IPS-NIHi11 (cell line): ENCODE data around the gene SH3GL1.

ENCODE experiments used
- DNase-seq: peaks from one replicate; pipeline ENCODE4 v3.0.0; 2012; ENCODE audit warnings: mixed read lengths, low spot score

SH3GL1 gene

DNA sequence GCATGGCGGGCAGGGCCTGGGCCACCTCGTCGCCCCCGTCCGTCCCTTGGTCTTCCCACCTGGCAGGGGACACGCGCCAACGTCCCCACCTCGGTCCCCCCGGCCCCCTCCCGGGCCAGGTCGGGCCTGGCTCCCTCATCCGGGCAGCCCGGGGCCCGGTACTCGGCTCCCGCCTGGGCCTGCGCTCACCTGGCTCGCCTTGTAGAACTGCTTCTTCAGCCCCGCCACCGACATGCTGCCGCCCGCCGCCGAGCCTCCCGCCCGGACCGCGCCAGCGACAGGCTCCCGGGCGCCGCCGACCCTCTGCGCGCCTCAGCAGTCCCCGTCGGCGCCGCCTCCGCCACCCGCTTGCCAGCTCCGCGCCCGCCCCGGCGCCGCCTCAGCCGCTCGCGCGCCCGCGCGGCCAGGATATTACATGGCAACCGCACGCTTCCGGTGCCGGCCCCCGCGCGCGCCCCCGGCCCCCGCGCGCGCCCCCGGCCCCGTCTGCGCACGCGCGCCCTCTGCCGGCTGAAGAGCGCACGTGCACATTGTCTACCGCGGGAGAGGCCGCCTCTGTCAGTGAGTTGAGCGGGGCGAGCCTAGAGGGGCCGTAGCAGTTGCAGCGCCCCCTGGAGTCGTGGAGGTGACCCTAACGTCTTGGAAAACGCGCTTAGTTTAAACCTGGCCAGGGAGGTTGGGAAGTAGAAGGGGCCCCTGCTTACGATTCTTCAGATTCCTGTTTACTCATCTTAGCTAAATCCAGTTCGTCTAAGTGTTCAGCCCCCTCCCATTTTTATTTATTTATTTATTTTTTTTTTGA is at the start of gene SH3GL1:
Gene SH3GL1, minus strand, starts transcription at position 413 of the 802 bp plus-strand sequence. Its CDS starts 179 bp downstream, at position 234.
- DNase-seq: peak; percentile 86

DNA sequence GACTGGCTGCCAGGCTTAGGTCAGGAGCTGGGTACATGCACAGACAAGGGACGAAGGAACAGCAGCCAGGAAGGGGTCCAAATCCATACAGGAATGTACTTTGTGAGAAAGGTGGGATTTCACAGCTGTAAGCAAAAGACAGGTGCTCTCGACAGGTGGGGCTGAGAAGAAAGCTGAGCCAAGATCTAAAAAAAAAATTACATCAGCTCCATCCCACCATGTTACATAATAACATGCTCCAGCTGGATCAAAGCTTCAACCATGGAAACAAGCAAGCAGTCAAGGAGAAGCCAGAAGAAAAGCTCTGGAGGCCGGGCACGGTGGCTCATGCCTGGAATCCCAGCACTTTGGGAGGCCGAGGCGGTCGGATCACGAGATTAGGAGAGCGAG is 49.3 kb upstream of the SH3GL1 start:
- DNase-seq: no peak

DNA sequence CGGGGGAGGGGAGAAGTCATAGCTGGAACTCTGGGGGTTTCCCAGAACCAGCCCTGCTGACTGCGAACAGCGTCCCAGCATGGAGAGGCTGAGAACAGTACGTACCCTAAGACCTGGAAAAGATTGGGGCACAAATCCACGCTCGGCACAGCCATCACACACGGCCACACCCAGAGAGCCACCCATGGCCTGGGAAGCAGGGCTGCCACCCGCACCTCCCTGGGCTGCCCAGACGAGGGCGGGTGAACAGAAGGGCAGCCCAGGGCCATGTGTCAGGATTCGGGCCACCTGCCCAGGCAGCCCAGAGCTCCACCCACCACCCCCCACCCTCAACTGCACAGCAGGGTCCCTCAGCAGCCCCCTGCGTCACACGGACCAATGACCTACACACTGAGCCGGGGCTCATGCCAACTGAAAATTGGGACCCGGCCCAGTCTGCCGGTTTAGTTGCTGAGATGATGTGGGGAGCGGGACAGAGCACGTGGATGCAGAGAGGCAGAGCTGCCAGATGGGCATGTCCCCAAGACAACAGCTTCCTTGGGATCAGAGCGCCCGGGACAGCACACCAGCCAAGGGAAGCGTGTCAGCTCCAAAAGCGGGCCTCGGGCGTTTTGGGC is 48.8 kb upstream of the SH3GL1 start:
- peak; percentile 32 for DNase-seq

DNA sequence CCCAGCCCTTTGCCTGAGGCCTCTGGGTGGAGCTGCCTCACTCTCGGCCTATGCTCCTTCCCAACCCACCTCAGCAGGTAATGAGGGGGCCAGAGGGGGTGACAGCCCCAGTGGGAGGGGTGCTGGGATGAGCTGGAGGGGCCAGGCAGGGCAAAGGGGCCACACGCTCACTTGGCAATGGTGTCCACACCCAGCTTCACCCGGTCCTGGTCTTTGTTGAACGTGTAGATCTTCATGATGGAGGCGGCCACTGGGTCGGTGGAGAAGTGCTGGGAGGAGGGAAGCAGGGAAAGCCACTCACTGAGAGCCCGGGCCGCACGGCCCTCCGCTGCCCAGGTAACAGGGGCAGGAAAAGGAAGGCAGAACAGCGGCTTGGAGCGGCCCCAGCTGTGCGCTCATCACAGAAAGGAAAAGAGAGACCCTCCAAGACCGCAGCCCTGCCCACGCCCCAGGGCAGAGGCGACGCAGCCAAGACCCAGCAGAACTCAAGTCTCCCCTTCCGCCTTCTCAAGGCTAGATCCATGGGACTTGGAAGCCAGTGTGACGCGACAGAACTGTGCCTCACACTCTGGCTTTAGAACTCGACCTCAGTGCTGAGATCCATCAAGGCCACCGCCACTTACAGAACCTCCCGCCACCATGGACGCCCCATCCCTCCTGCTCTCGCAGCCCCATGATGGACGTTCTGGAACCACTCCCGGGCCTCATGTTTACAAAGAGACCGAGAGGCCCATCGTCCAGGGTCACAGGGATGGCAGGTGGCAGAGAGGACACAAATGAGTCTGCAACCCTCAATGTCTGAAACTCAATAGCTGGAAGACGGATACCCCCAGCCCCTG is 48.0 kb upstream of the SH3GL1 start:
- peak; percentile 5 for DNase-seq

GRCh38 chr19:4447327-4448146 is 47.2 kb upstream of the SH3GL1 start:
- DNase-seq: peak; percentile 19

DNA sequence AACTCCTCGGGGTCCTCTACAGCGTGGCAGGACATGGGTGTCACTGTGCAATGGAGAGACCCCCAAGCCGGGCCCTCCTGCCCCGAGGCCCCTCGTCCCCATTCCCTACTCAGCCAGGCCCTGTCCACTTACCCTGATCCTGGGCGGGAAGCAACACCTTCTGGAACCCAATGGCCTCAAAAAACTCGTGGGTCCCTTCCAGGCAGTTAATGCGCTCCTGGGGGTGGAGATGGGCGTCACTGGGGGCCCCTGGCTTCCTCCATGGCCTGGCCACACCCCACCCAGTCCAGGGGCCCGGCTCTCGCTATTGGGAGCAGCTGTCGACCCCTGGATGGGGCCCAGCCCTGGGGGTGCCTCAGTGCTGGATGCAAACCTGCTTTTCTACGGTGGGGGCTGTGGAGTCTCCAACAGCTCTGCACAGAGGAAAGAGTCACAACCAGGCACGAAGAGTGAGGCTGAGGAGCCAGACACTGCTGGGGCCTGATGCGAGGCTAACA is 46.4 kb upstream of the SH3GL1 start:
- peak; percentile 9 for DNase-seq

DNA sequence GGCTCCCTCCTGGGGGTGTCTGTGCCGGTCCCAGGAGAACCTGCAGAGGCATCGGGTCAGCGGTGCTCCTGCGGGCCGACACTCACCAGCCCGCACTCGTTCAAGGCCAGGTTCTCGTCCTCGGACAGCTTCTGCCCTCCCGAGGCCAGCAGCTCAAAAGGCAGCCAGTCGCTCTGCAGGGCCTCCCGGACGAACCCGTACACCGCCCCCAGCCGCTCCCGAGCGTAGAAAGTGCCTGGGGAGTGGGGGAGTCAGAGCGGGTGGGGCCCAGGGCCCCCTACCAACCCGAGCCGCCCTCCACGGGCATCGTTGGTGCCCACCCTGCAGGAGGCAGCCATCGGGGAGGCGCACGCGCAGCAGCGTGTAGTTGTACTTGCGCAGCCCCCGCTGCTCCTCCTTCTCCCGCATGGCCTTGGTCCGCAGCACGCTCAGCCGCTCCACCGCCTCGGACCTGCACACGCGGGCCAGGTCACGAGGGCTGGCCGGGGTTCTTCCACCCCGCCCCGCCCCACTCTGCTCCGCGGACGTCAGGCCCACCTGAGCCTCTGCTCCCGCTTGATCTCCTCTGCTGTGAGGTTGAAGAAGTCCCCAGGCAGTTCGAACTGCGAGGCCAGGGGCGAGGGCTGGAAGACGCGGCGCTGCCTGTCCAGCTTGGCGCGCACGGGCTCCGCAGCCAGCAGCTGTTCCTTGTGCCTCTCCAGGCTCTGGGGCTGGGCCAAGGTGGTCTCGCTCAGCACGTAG is 45.8 kb upstream of the SH3GL1 start:
- peak; percentile 35 for DNase-seq

- peak; percentile 22 for DNase-seq
These were observed 44.7 kb upstream of the SH3GL1 start for GRCh38 chr19:4444765-4445741.

- DNase-seq: no peak
These were observed 43.8 kb upstream of the SH3GL1 start for GRCh38 chr19:4443966-4444764.

- DNase-seq: no peak
These were observed 42.8 kb upstream of the SH3GL1 start for GRCh38 chr19:4443188-4443587.

GRCh38 chr19:4442819-4443146 is 42.4 kb upstream of the SH3GL1 start:
- DNase-seq: no peak

- no peak for DNase-seq
These were observed 41.9 kb upstream of the SH3GL1 start for GRCh38 chr19:4441994-4442818.

GRCh38 chr19:4439243-4439642 is 38.9 kb upstream of the SH3GL1 start:
- DNase-seq: no peak

DNA sequence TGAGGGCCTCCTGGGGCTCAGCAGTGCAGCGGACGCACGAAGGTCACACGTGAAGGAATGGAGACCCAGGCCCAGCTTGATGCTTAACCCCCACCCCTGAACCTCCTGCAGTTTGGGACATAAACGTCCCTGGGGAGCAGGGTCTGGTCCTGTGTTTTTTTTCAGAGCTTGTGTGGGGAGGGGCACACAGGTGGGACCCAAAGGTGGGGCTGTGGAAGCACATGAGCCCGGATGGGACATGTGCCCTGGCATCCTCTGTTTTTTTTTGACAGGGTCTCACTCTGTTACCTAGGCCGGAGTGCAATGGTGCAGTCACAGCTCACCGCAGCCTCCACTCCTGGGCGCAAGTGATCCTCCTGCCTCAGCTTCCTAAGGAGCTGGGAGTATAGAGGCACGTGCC is 36.8 kb upstream of the SH3GL1 start:
- DNase-seq: no peak

DNA sequence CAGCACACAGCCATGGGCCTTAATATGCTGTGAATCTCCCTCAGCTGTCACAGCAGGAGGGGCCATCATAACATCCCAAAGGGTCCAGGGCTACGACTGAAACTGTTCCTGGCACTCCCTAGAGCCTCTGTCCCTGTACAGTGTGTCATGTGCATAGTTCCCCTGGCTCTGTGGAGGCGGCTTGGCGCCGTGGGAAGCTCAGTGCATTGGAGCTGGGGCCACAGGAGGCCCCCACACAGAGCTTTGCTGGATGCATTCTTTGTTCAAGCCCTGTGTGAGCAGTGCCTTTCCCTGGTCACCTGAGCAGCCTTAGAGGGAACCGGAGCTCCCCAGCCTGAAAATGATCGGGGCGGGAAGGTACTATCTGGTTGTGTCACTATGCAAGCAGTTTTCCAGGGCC is 35.9 kb upstream of the SH3GL1 start:
- no peak for DNase-seq

DNA sequence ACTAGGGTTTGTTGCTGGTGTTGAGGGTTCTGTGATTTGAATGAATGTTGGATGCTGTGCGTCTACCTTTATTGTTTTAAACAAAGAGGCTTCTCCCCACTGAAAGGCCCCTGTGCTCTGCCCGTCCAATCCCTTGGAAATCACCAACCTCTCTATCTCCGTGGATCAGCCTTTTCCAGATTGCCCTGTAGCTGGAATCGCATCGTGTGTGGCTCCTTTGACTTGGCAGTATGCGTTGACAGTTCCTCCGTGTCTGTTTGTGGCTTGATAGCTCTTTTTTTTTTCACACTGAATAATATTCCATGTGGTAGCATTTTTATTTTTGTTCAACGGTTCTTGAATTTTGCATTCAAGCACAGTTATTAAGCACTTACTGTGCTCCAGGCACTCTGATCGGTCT is 34.0 kb upstream of the SH3GL1 start:
- no peak for DNase-seq

- no peak for DNase-seq
These were observed 32.7 kb upstream of the SH3GL1 start for GRCh38 chr19:4432918-4433506.
